GM11168 (cell line): ENCODE measurements around the gene BCO2.

Experiments used
- in situ Hi-C: fragments of 300-500 bp; cut with MboI; formaldehyde crosslinking; loops from one replicate; pipeline ENCODE4 v1.12.0; 2022; ENCODE audit warnings: low sequenced_read_pairs; ENCODE audit not compliant: unreplicated experiment

Gene BCO2

DNA sequence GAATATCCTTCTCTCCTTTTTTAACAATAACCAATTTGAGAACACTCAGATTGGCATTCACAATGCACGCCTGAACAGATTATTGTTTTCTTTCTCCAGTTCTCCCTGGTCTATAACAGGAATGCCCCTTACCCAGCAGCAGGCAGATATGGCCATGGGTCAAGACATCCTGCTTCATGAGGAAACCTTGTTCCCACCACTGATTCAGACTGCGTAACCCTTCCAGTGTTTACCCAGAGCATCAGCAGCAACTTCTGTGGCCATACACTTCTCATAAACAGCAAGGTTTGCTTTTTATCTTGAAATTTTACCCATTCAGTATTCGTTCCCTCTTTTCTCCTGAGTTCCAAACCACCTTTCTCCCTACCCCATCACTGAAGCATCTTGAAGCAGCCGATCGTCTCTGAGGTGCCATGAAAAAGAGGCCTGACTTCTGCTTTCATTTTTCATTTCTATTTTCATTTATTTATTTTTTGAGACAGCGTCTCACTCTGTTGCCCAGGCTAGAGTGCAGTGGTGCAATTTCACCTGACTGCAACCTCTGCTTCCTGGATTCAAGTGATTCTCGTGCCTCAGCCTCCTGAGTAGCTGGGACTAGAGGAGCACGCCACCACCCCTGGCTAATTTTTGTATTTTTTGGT lies 60.6 kb downstream of the BCO2 start:
- in situ Hi-C loops = no loop called here

DNA sequence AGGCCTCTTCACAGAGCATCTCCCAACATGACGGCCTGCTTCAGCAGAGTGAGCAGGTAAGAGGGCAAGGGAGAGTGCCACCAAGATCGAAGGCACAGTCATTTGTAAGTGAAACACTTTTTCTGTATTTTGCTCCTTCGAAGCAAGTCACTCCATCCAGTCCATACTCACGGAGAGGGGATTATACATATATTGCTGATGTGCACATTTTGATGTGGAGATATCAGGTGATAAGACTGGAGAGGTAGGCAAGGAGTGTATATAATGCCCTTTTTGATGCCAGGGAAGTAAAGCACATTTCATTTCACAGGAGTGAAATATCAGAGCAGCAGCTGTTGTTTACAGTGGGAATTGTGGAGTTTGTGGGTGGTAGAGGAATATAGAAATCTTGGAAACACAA lies 62.1 kb downstream of the BCO2 start:
- in situ Hi-C loops = no loop called here

DNA sequence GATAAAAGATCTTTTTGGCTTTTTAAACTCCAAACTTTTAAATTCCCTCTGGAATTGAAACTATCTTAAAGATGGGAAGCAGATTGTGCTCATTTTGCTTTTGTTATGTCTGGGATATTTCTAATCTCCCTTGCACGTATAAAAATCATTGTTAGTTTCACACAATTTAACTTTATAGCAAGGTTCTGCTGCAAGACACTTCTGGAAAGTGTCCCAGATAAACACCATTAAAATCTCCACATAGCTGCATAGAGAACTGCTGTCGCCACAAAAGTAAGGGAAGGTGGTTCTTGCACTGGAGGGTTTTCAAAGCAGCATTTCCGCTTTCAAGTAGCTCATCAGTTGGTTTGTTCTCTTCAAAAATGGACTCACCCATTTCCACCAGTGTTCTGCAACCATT lies 62.7 kb downstream of the BCO2 start:
- in situ Hi-C loops = no loop called here

DNA sequence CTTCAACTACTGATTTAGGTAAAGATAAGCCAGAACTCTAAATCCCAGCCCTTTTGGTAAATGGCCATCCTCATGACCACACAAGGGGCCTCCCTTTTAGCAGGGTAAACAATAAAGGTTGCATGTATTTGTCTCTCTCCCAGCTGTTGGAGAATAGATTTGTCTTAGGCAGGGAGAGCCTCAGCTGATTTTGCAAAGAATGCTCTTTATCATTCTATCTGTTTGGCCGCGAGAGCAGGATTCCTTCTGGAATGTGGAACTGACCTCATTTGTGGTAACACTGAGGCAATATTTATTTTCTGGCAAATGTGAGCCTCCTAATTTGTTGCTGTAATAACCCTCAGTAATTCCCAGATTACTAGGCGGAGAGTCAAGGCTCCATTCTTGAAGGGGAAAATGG lies 66.2 kb downstream of the BCO2 start:
- in situ Hi-C loops = no loop called here

DNA sequence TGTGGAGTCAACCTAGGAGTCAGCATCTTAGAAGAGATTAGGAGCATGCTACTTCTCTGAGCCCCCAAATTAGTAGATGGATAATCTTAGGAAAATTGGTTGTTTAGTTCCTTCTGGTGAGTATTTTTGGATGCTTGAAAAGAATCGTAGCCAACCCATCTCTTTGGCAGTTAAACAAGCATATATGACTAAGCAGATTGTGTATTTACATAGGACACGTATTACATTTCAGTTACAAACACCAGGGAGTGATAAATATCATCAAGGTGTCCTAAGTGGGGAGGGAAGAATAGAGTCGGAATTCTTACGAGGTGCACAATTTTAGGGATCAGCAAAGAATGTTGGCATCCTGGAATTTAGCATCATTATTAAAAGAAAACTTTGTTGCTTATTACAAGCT lies 71.9 kb downstream of the BCO2 start:
- in situ Hi-C loops = no loop called here

DNA sequence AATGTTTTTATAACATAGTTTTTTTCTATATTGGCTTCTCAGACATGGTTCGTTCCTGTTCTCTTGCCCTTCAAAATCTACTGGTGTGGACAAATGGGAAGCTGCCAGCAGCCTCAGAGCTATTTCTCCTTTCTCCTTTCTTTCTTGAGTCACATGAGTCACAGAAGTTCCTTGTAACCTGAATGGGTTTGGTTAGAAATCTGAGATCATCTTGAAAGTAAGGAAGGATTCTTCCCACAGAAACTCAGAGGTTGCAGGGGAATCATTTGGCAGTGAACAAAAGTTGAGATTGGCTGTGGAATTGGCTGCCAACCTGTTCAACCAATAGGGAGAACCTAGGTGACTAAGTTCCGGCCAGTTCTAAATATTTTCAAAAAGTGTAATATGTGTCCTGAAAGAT lies 72.9 kb downstream of the BCO2 start:
- in situ Hi-C loops = no loop called here

DNA sequence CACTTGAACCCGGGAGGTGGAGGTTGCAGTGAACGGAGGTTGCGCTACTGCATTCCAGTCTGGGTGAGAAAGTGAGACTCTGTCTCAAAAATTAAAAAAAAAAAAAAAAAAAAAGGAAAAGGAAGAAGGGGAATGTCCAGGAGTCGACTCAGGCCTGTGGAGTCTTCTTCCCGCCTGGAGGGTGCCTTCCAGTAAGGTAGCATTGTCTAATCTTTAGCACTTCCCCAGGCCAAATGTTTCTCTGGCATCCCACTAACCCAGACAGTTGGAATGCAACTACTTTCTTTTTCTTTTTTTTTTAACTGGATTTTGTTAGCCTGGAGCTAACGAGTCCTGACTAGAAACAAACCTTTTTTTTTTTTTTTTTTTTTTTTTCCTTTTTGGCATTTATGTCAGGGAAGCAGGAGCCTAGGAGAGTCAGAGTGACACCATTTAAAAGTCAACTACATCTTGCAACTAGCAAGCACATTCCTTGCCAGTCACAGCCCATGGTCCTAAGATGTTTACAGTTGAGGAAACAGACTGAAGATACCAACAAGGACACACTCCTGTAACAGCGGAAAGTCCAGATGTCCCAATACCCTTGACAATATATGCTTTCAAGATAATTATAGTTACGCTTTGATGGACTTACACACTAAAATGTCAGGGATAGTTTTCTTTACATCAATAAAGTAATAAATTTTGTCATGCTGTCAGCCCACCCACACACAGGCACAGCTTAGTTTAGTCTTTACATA lies 74.7 kb downstream of the BCO2 start:
- in situ Hi-C loops = no loop called here

DNA sequence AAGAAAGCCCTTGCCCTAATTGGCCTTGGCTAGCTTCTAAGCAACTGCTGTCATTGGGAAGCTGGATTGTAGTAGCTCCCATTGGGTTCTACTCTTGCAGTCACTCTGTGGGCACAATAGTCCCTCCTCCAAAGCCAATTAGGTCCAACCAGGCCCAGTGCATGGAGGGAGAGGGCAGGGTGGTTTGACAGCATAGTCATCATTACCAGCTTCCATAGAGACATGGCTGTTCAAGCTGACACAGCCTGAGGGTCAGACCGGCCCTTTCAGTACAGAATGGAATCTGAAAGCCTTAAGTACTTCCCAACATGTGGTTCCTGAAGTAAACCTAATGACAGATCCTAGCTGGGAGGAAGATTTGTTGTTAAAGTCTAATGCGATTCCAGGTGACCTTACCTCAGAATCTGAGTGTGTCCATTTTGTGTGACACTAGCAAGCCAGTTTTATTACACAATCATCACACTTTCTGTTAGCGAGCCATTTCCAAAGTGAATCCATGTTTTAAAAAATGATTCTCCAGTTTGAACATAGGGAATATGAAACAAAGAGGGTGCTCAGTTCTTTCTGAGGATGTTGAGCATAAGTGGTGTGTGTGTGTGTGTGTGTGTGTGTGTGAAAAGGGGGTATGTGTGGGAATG lies 78.4 kb downstream of the BCO2 start:
- in situ Hi-C loops = no loop called here

DNA sequence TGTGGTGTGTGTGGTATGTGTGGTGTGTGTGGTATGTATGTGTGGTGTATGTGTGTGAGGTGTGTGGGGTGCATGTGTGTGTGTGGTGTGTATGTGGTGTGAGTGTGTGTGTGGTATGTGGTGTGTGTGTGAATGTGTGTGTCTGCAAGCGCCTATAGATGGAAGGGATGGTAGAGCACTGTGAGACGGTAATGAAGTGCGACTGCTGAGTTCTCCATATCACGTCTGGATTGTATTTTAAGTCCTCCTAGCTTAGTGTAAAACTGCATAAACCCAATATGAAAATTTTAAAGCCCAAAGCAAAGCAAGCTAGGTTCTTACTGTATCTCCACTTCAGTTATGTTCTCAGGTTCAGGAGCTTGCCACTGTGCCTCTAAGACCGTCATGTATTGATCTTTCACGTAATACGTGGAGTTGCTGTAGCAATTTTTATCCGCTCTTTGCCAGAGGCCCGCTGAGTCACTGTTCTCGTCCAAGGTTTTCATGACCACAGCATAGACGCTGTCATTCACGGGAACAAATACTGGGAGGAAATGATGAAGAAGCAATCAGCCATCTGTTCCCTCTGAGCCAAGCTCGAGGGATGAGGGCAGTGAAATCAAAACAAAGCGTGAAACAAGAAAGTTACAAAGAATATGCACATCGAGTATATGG lies 79.9 kb downstream of the BCO2 start:
- in situ Hi-C loops = no loop called here

DNA sequence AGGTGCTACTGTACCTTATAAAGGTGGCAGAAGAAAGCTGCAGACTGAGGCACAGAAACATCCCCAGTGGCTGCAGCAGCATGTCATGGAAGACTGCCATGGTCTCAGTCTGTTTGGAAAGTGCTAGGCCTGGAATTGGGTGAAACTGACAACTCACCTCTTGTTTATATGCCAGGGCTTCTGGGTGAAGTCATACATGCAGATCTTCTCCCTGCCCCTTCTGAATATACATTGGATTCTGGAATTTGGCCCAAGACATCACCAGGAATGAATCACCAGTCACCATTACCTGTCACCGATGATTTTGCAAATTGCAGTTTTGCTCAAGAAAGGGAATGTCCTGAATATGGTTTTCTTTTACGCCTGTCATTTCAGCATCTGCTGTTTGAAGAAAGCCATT lies 85.2 kb downstream of the BCO2 start, which contains the start of gene PLET1:
TSS of gene PLET1 (minus strand) at position 371 of the 400 bp plus-strand sequence. CDS start at position 100, 271 bp downstream.
- in situ Hi-C loops = no loop called here

DNA sequence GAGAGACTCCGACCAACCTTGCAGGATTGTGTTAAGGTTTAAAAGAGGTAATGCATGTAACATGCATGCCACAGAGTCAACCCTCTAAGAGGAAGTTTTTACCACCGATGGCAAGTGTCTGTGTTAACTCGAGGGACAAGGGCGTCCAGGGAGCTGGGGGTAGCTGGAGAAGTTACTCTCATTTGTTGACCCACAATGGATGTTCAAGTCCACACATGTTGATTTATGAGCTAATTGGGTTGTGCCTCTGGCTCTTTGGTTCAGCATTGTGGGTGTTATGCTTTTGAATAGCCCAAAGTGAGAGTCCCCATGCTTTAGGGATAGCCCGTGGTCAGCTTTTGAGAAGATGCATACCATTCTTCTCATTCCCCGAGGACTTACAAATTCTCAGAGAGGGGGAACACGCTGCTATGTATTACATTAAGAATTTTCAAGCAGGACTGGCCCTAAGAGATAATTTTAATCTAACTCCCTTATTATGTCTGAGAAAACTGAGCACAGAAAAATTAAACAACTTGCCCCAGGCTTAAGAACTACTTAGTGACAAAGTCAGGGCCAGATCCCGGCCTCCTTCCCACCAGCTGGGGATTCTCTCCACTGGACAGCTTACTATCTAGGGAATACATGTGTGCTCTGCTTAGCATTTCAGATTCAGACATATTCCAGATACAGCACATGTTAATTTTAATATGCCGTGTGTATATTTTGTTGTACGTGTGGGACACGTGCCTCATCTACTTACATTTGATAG lies 90.5 kb downstream of the BCO2 start:
- in situ Hi-C loops = no loop called here

DNA sequence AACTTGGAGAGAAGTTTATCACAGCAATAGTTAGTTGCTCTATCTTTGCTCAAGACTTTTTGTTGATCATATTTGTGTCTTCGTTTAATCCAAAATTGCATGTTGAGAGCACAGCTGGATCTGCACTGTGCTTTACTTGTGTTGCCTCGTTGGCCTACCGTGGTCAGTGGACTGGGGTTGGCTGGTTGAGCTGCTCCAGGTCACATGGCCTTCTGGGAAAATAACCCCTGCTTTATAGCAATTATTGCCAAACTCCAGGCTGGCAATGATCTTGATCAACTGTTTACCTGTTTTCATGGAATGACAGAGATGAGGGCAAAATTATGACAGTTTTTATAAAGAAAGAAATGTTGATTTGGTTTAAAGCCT lies 91.1 kb downstream of the BCO2 start:
- in situ Hi-C loops = no loop called here

DNA sequence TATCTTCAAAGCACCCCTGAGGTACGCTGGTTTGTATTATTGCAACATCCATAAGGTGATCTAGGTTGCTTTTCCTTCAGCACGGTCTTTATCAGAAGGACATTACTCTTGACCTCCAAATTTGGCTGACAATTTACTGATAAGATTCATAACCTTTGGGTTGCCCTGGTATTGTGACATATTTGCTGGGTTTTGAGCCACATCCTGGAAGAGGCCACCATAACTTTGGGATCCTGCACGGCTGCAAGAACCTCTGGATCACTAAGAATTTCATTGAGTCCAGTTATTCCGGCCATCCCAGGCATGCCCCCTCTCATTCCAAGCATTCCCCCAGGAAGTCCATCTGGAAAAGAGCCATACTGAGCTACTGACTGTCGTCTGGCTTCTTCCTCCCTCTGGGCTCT lies 91.9 kb downstream of the BCO2 start:
- in situ Hi-C loops = no loop called here

DNA sequence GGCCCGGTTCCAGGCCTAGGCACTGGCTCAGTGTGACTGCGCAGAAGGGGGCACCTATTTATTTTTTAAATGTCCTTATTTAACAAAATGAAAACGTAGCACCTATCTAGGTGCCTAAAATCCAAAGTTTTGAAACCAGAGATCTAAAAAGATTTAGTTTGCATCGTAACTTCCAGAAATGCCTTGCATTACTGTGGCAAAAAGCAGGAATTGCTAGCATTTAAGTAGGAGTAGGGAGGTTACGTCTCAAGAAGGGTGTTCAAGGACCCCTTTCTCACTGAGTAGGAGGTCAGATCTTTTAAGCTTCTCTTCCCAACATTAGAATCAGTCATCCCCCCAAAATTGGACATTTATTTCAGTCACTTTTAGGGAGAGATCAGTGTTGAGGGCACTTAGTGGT lies 93.1 kb downstream of the BCO2 start:
- in situ Hi-C loops = no loop called here
